B cell (primary cell): ENCODE results near the gene HABP2.

Source experiments
- CTCF ChIP-seq: fragments of 200-600 bp; IDR thresholded peaks from one replicate; pipeline ENCODE4 v1.8.0; 2022; ENCODE audit warnings: antibody characterized with exemption, mild to moderate bottlenecking
- EZH2 ChIP-seq: IDR thresholded peaks from 2 replicates; pipeline ENCODE4 v1.6.1; 2012; ENCODE audit warnings: borderline replicate concordance, low read depth, mild to moderate bottlenecking, moderate library complexity, low read length; ENCODE audit not compliant: insufficient read depth, poor library complexity, severe bottlenecking

DNA sequence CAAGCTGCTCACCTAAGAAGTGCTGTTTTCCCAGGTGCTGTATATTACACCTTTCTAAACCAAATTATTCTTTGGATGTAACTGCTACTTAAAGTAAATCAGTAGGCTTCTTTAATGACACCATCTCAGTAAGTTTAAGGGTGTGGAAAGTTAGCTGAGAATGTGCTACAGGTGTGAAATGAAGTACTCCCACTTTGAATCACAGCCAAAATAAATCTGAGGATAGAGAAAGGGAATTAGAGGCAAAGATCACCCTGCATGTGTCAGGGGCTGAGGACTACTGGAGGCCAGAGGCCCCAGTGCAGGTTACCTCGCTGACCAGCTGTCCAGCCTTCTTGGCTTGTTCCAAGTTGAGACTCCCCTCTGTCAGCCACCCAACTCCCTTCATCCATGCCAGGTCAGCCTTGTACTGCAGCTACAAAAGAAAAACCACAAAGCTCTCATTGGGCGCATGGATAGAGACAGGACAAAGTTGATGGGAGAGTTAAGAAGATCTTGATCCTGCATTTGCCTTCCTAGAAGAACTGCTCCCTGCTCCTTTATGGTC, 75.8 kb downstream of the HABP2 start:
- TF ChIP-seq CTCF = no peak
- no peak for TF ChIP-seq EZH2
